GM21526 (cell line): ENCODE measurements around the gene ZDHHC14.

Experiments
- ATAC-seq: cut with Tn5 transposase; IDR thresholded peaks from one replicate; pipeline ENCODE4 v1.9.1; 2021; ENCODE audit warnings: moderate library complexity; ENCODE audit not compliant: unreplicated experiment, low FRiP score

The ZDHHC14 gene

GRCh38 chr6:157528931-157529653 is 148.1 kb downstream of the ZDHHC14 start:
- no peak for ATAC-seq

GRCh38 chr6:157529654-157530039 is 148.7 kb downstream of the ZDHHC14 start:
- no peak for ATAC-seq

- ATAC-seq, result no peak
Observed at GRCh38 chr6:157530126-157530525, 149.1 kb downstream of the ZDHHC14 start.

GRCh38 chr6:157530724-157531168 is 149.8 kb downstream of the ZDHHC14 start:
- no peak for ATAC-seq

- no peak for ATAC-seq
Observed at GRCh38 chr6:157531169-157531985, 150.4 kb downstream of the ZDHHC14 start.

- ATAC-seq, result no peak
Observed at GRCh38 chr6:157531986-157532365, 151.0 kb downstream of the ZDHHC14 start.

GRCh38 chr6:157533048-157533871 is 152.3 kb downstream of the ZDHHC14 start:
- ATAC-seq, result no peak

- ATAC-seq, result no peak
Observed at GRCh38 chr6:157534134-157534871, 153.3 kb downstream of the ZDHHC14 start.

- no peak for ATAC-seq
Observed at GRCh38 chr6:157534977-157535339, 154.0 kb downstream of the ZDHHC14 start.

GRCh38 chr6:157535340-157536222 is 154.6 kb downstream of the ZDHHC14 start:
- no peak for ATAC-seq

- no peak for ATAC-seq
Observed at GRCh38 chr6:157536223-157536545, 155.2 kb downstream of the ZDHHC14 start.

GRCh38 chr6:157537556-157537955 is 156.6 kb downstream of the ZDHHC14 start:
- no peak for ATAC-seq

- no peak for ATAC-seq
Observed at GRCh38 chr6:157538168-157538567, 157.2 kb downstream of the ZDHHC14 start.

- ATAC-seq, result no peak
Observed at GRCh38 chr6:157538698-157539097, 157.7 kb downstream of the ZDHHC14 start.

GRCh38 chr6:157539421-157539822 is 158.4 kb downstream of the ZDHHC14 start:
- no peak for ATAC-seq

- no peak for ATAC-seq
Observed at GRCh38 chr6:157539900-157540752, 159.1 kb downstream of the ZDHHC14 start.

GRCh38 chr6:157541618-157542413 is 160.8 kb downstream of the ZDHHC14 start:
- ATAC-seq, result no peak
